HCT116 (cell line): ENCODE results near the gene SLX9.

Experiments
- CEBPB ChIP-seq: IDR thresholded peaks from 2 replicates; pipeline ENCODE4 v1.6.1; 2012; ENCODE audit warnings: low read depth
- FOSL1 ChIP-seq: IDR thresholded peaks from 2 replicates; pipeline ENCODE4 v1.6.1; 2012; ENCODE audit warnings: low read depth
- MAX ChIP-seq: IDR thresholded peaks from 2 replicates; pipeline ENCODE4 v1.6.1; 2012
- YY1 ChIP-seq: IDR thresholded peaks from 2 replicates; pipeline ENCODE4 v1.6.1; 2011; ENCODE audit warnings: low read length, low read depth, moderate library complexity, mild to moderate bottlenecking; ENCODE audit not compliant: insufficient replicate concordance; ENCODE audit errors: extremely low read depth
- ZFX ChIP-seq: fragments of 450-650 bp; IDR thresholded peaks from 2 replicates; pipeline ENCODE4 v1.6.1; 2017
- TF ChIP-seq, protein P1 (sequence below), 3 experiments: fragments of 200-600 bp in 1 of 3; sonication (generic) in 1 of 3; IDR thresholded peaks in 2 of 3; conservative IDR thresholded peaks in 1 of 3; 2 replicates each; pipeline ENCODE4 v1.5.1; 2012 to 2017; ENCODE audit warnings: low read depth in 2 of 3, low read length in 2 of 3, antibody characterized with exemption in 1 of 3, borderline replicate concordance in 1 of 3, control low read depth in 1 of 3, mild to moderate bottlenecking in 1 of 3, mixed read lengths in 1 of 3, mixed run types in 1 of 3, moderate library complexity in 1 of 3; ENCODE audit not compliant: insufficient read depth in 1 of 3

GRCh38 chr21:44965251-44966022, 25.6 kb downstream of the SLX9 start:
- no peak for TF ChIP-seq ZFX
- TF ChIP-seq FOSL1, result no peak
- TF ChIP-seq, protein P1, sequence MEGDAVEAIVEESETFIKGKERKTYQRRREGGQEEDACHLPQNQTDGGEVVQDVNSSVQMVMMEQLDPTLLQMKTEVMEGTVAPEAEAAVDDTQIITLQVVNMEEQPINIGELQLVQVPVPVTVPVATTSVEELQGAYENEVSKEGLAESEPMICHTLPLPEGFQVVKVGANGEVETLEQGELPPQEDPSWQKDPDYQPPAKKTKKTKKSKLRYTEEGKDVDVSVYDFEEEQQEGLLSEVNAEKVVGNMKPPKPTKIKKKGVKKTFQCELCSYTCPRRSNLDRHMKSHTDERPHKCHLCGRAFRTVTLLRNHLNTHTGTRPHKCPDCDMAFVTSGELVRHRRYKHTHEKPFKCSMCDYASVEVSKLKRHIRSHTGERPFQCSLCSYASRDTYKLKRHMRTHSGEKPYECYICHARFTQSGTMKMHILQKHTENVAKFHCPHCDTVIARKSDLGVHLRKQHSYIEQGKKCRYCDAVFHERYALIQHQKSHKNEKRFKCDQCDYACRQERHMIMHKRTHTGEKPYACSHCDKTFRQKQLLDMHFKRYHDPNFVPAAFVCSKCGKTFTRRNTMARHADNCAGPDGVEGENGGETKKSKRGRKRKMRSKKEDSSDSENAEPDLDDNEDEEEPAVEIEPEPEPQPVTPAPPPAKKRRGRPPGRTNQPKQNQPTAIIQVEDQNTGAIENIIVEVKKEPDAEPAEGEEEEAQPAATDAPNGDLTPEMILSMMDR (IDR thresholded peaks at IDR 0.05 in 2 of 3, conservative IDR thresholded peaks at IDR 0.05 in 1 of 3; ENCODE audit: borderline replicate concordance in 1 of 3, insufficient read depth in 1 of 3, low read depth in 2 of 3, low read length in 2 of 3), result no peak
- TF ChIP-seq MAX, result no peak
- no peak for TF ChIP-seq CEBPB
- no peak for TF ChIP-seq YY1
